ENCODE data around the gene HYI.

- TF ChIP-seq CTCF (IDR thresholded peaks at IDR 0.05) (no peak), POLR2AphosphoS5 (IDR thresholded peaks at IDR 0.05) (no peak), POLR2A (IDR thresholded peaks at IDR 0.05) (no peak)
These were observed 46.2 kb upstream of the HYI start for GRCh38 chr1:43499898-43500297.
